Activated CD8-positive, alpha-beta T cell treated with anti-CD3 and anti-CD28 coated beads for 36 hours (primary cell): ENCODE results near the gene TEX44. TPM values are rescaled to one million over a fixed set of nuclear protein-coding genes. Genes with fewer than 3 reads are reported as not detected.

Source experiments
- ATAC-seq: fragments of 200-7000 bp; cut with Tn5 transposase; one replicate; pipeline ENCODE4 v1.10.0; 2021; ENCODE audit warnings: mild to moderate bottlenecking, moderate library complexity
- CTCF ChIA-PET: fragments of 350-600 bp; sonication (Branson Sonifier 250); formaldehyde crosslinking; loops from one replicate; lab custom pipeline; 2021; ENCODE audit warnings: antibody characterized with exemption; lab: Charles Lee
- POLR2A ChIA-PET: fragments of 350-600 bp; sonication (Branson Sonifier 250); formaldehyde crosslinking; loops from one replicate; lab custom pipeline; 2021; ENCODE audit warnings: antibody characterized with exemption; lab: Charles Lee
- DNase-seq: peaks from one replicate; pipeline ENCODE4 v3.0.0-alpha.2; 2020
- H3K27ac Mint-ChIP-seq: one replicate; pipeline ENCODE4 v1.8.0; 2021; ENCODE audit warnings: mild to moderate bottlenecking, mixed read lengths
- H3K27me3 Mint-ChIP-seq: one replicate; pipeline ENCODE4 v1.8.0; 2021; ENCODE audit warnings: mixed read lengths
- H3K36me3 Mint-ChIP-seq: one replicate; pipeline ENCODE4 v1.8.0; 2021; ENCODE audit warnings: low read depth, mixed read lengths
- H3K4me1 Mint-ChIP-seq: one replicate; pipeline ENCODE4 v1.8.0; 2021; ENCODE audit warnings: low read depth, mixed read lengths
- H3K4me3 Mint-ChIP-seq: one replicate; pipeline ENCODE4 v1.8.0; 2021; ENCODE audit warnings: mild to moderate bottlenecking, moderate library complexity, mixed read lengths
- H3K9me3 Mint-ChIP-seq: one replicate; pipeline ENCODE4 v1.8.0; 2021; ENCODE audit warnings: mixed read lengths
- intact Hi-C: fragments of 100-400 bp; cut with micrococcal nuclease; formaldehyde crosslinking; loops from one replicate; pipeline ENCODE4 v1.10.0; 2022
- total RNA-seq, 2 experiments: library from RNA; stranded (reverse); gene quantifications; one replicate each; pipeline ENCODE4 v1.2.3, GENCODE V29; 2021
- TF ChIP-seq, protein P1 (sequence below): fragments of 200-600 bp; IDR thresholded peaks from one replicate; pipeline ENCODE4 v1.8.0; 2022; ENCODE audit warnings: antibody characterized with exemption, mild to moderate bottlenecking

The TEX44 gene
- total RNA-seq, 2 experiments from 2014 or later = not detected

DNA sequence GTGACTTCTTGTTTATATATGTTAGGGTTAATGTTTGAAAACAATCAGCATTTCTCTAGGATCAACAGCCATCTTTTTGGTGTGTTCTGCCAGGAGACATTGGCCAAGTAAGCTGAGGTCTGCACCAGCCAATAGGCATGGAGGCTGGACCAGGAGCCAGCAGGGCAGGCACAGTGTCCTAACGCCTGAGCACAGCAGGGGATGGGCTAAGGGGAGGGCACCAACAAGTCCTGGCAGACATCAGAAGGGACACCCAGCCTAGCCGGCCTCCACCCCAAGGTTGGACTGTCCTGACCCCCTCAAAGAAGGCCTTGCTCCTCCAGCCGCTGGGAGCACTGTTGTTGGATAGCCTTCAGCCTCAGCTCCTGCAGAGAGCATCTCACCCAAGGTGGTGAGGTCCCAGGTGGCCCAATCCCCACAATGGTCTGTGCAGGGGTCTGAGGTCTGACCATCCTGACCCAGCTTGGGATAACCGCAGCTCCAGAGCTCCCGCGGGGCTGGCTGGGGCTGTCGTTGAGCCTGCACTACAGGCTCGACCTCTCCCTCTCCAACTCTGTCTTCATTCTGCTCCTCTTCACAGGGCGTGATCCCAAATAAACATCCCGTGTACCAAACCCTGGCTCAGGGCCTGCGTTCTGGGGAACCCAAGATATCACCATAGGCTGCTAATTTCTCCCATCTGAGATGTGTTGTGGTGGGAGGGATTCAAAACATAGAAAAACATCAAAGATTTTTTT lies 8.1 kb downstream of the TEX44 start:
- no peaks in the 10 kb centered on the region for H3K9me3 Mint-ChIP-seq
- ATAC-seq (no peak), DNase-seq (no peak)
- H3K27ac Mint-ChIP-seq = no peak overlapping the region
- peaks cover 4% of the 10 kb centered on the region for H3K27me3 Mint-ChIP-seq
- H3K4me1 Mint-ChIP-seq = peaks cover 14% of the 10 kb centered on the region
- ChIA-PET POLR2A (interaction anchor here (0.5 to 4.3 kb wide), 3 partner anchors 12 to 137 kb away, joined by 3 to 24 read pairs (median 6); partner anchors contain the start of gene NCL), CTCF (interaction anchor here (0.6 to 5.1 kb wide), 51 partner anchors 10 to 177 kb away, joined by 3 to 66 read pairs (median 5); partner anchors contain the start of gene TEX44)
- no peaks in the 10 kb centered on the region for H3K36me3 Mint-ChIP-seq
- TF ChIP-seq, protein P1, sequence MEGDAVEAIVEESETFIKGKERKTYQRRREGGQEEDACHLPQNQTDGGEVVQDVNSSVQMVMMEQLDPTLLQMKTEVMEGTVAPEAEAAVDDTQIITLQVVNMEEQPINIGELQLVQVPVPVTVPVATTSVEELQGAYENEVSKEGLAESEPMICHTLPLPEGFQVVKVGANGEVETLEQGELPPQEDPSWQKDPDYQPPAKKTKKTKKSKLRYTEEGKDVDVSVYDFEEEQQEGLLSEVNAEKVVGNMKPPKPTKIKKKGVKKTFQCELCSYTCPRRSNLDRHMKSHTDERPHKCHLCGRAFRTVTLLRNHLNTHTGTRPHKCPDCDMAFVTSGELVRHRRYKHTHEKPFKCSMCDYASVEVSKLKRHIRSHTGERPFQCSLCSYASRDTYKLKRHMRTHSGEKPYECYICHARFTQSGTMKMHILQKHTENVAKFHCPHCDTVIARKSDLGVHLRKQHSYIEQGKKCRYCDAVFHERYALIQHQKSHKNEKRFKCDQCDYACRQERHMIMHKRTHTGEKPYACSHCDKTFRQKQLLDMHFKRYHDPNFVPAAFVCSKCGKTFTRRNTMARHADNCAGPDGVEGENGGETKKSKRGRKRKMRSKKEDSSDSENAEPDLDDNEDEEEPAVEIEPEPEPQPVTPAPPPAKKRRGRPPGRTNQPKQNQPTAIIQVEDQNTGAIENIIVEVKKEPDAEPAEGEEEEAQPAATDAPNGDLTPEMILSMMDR = no peak
- H3K4me3 Mint-ChIP-seq = no peak overlapping the region
- intact Hi-C loops = loop anchor here (5.0 kb wide), 2 partner anchors 38 to 83 kb away; no protein-coding TSS in a partner anchor

DNA sequence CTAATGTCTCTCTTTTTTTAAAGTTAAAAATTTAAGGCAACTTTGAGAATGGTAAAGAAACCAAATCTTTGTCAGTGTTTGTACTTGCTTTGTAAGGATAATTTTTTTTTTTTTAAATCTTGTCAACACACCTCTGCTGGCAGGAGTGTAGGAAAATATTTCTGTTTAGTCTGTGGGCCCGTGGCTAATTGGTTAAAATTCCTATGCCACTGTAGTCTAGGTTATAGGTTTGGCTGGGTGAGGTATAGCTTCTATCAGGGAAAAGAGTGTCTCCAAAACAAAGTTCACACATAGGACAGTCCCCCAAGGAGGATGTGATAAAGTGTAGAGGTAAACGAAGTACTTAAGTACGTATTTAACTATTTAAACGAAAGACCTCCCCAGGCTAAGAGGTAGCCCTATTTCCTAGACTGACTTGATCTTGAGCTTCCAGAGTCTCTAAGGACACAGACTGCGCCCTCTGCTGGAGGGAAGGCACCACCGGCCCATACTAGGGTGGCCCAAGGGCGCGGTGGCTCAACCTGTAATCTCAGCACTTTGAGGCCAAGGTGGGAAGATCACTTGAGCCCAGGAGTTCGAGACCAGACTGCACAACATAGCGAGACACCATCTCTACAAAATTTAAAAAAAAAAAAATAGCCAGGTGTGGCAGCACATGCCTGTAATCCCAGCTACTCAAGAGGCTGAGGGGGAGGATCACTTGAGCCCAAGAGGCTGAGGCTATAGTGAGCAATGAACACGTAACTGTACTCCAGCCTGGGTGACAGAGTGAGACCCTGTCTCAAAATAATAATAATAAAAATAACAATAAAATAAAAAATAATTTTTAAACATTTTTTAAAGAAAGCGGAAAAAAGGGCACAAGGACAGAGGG lies 8.9 kb downstream of the TEX44 start:
- Mint-ChIP-seq H3K9me3 (no peaks in the 10 kb centered on the region), H3K27me3 (peaks cover 4% of the 10 kb centered on the region), H3K27ac (no peak overlapping the region), H3K36me3 (no peaks in the 10 kb centered on the region), H3K4me1 (peaks cover 14% of the 10 kb centered on the region), H3K4me3 (no peak overlapping the region)
- TF ChIP-seq, protein P1 = peak; percentile 81
- ChIA-PET POLR2A (interaction anchor here (1.2 to 4.3 kb wide), 2 partner anchors 12 to 137 kb away, joined by 6 to 24 read pairs; partner anchors contain the start of gene NCL), CTCF (interaction anchor here (0.7 to 5.1 kb wide), 48 partner anchors 11 to 176 kb away, joined by 3 to 66 read pairs (median 5); partner anchors contain the start of gene TEX44)
- peak; percentile 77 for ATAC-seq
- DNase-seq = peak; percentile 91
- intact Hi-C loops = loop anchor here (5.0 kb wide), 2 partner anchors 39 to 84 kb away; no protein-coding TSS in a partner anchor

DNA sequence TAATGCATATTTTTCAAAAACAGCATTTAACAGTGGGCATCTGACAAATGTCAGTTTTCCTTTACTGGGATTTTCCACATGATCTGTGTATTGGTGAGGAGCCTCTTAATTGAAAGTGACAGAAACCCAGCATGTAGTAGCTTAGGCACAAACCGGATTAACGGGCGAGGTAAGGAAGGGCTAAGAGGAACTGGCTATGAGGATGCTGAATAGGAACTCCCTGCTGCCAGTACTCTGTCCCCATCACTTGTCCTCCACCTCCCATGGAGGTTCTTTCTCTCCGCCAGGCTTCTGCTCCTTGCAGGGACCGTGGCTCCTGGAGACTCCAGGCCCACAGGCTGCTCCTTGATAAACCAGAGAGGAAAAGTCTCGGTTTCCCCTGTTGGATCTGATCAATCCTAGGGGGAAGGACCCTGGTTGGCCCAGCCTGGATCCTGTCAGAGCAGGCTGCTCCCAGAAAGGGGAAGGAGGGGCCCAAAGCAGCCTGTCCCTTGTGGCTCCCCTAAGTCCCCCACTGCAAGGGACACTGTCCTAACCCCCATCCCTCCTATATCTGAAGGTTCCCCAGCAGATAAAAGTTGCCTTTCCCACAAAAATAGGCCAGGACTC lies 10.3 kb downstream of the TEX44 start:
- Mint-ChIP-seq H3K4me1 (peaks cover 14% of the 10 kb centered on the region), H3K36me3 (no peaks in the 10 kb centered on the region), H3K27ac (no peak overlapping the region), H3K9me3 (no peaks in the 10 kb centered on the region), H3K27me3 (peaks cover 4% of the 10 kb centered on the region), H3K4me3 (no peak overlapping the region)
- no peak for ATAC-seq
- intact Hi-C loops = loop anchor here (5.0 kb wide), 2 partner anchors 41 to 86 kb away; no protein-coding TSS in a partner anchor
- ChIA-PET POLR2A (interaction anchor here (4.3 kb wide), 1 partner anchor 10 kb away, joined by 24 read pairs; no protein-coding TSS in a partner anchor), CTCF (interaction anchor here (1.0 to 5.1 kb wide), 7 partner anchors 10 to 159 kb away, joined by 3 to 66 read pairs (median 5); partner anchors contain the start of gene TEX44)
- DNase-seq = no peak
- TF ChIP-seq, protein P1 = no peak

DNA sequence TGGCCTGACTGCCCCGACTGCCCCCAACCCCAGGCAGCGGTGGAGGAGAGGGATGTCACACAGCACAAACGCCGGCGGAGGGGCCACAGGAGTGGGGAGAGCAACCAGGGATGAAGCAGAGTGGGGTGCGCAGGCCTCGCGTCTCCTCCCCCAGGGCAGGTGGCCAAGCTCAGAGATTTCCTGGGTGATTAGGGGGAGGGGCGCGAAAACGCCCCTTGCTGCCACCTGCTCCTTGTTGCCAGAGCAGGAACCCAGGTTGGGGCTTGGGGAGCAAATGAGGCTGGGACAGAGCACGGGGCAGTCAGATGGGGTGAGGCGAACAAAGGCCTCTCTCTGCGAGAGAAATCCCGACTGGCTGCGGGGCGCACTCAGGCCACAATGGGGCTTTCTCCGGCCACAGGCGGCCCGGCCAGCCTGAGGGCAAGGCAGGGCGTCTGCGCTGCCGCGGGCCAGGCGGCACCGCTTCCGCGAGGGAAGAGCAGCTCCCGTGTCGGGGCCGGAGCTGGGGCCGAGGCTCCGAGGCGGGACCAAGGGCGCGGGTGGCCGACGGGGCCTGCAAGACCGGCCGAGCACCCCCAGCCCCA lies 11.5 kb downstream of the TEX44 start:
- Mint-ChIP-seq H3K9me3 (no peaks in the 10 kb centered on the region), H3K4me3 (peak overlapping the region; percentile 36), H3K27me3 (peaks cover 4% of the 10 kb centered on the region), H3K4me1 (peaks cover 14% of the 10 kb centered on the region), H3K27ac (no peak overlapping the region), H3K36me3 (no peaks in the 10 kb centered on the region)
- ATAC-seq (no peak), DNase-seq (no peak)
- ChIA-PET POLR2A (interaction anchor here (0.6 to 1.7 kb wide), 3 partner anchors 10 to 182 kb away, joined by 3 to 8 read pairs (median 3); partner anchors contain the start of gene PTMA), CTCF (interaction anchor here (0.7 to 2.4 kb wide), 8 partner anchors 9 to 121 kb away, joined by 3 to 13 read pairs (median 4); no protein-coding TSS in a partner anchor)
- TF ChIP-seq, protein P1 = no peak
- intact Hi-C loops = loop anchor here (5.0 kb wide), 2 partner anchors 42 to 87 kb away; no protein-coding TSS in a partner anchor
